ENCODE data around the gene C12orf42.

The C12orf42 gene

DNA sequence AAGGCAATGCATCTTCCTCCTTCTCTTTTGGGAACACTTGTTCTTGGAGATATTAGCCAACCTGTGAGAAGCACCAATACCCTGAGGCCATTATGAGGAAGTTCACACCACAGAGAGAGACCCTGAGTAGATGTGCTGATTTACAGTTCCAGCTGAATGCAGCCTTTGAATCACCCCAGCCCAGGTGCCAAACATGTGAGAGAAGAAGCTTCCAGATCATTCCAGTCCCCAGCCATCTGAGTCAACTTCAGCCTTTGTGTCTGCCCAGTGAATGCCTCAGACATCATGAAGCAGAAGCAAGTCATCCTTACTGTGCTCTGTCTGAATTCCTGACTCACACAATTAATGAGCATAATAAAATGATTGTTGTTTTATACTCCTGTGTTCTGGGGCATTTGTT lies 25.1 kb downstream of the C12orf42 start:
- TF ChIP-seq, protein P1, sequence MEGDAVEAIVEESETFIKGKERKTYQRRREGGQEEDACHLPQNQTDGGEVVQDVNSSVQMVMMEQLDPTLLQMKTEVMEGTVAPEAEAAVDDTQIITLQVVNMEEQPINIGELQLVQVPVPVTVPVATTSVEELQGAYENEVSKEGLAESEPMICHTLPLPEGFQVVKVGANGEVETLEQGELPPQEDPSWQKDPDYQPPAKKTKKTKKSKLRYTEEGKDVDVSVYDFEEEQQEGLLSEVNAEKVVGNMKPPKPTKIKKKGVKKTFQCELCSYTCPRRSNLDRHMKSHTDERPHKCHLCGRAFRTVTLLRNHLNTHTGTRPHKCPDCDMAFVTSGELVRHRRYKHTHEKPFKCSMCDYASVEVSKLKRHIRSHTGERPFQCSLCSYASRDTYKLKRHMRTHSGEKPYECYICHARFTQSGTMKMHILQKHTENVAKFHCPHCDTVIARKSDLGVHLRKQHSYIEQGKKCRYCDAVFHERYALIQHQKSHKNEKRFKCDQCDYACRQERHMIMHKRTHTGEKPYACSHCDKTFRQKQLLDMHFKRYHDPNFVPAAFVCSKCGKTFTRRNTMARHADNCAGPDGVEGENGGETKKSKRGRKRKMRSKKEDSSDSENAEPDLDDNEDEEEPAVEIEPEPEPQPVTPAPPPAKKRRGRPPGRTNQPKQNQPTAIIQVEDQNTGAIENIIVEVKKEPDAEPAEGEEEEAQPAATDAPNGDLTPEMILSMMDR (IDR thresholded peaks at IDR 0.05): no peak
- no peaks in the 10 kb centered on the region for H3K27me3 ChIP-seq
- H3K9me3 ChIP-seq: no peaks in the 10 kb centered on the region
- no peak overlapping the region for H3K27ac ChIP-seq
- no peaks in the 10 kb centered on the region for H3K4me1 ChIP-seq
- H3K36me3 ChIP-seq: no peaks in the 10 kb centered on the region
- no peak overlapping the region for H3K4me3 ChIP-seq
- no peak for DNase-seq
- intact Hi-C loops (cut with DNase I; ENCODE audit: low total_unique reads): no loop called here

DNA sequence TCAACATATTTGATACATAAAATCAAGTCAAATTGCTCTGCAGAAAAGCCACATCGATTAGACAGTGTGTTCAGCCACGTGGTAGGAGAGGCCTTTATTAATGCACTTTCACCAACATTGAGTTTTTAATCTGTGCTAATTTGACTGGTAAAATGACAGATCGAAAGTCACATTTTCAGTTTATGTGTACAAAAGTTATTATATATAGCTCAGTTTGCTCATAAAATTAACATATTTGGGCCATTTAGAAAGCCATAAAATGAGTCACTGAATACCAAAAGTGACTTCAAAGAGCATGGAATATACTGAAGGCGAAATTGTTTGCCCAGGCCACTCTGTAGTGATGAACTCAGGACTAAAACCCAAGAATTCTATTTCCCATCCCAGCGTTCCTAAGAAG lies 26.0 kb downstream of the C12orf42 start:
- Histone ChIP-seq H3K4me1 (no peaks in the 10 kb centered on the region), H3K27me3 (no peaks in the 10 kb centered on the region), H3K9me3 (no peaks in the 10 kb centered on the region), H3K27ac (no peak overlapping the region), H3K4me3 (no peak overlapping the region), H3K36me3 (no peaks in the 10 kb centered on the region)
- TF ChIP-seq, protein P1 (IDR thresholded peaks at IDR 0.05): no peak
- intact Hi-C loops (cut with DNase I; ENCODE audit: low total_unique reads): no loop called here
- DNase-seq: no peak

DNA sequence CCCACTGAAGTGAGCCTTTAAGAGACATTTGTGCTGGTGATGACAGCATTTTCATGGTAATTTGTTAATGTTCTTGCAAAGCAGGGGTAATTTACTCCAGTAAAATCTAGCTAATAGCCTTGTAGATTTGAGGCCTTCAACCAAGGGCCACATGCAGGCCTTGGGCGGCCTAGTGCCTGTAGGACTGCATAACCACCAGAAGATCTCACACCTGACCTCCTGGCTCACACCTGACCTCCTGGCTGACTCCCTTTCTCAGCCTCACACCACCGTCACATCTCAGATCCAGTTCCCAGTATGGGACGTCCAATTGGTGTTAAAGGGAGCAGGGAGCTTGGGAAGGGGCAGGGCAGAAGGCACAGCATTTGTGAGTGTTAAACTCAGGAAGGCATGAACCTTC lies 26.9 kb downstream of the C12orf42 start:
- Histone ChIP-seq H3K27ac (no peak overlapping the region), H3K4me1 (no peaks in the 10 kb centered on the region), H3K27me3 (no peaks in the 10 kb centered on the region), H3K9me3 (no peaks in the 10 kb centered on the region), H3K4me3 (no peak overlapping the region), H3K36me3 (no peaks in the 10 kb centered on the region)
- intact Hi-C loops (cut with DNase I; ENCODE audit: low total_unique reads): no loop called here
- TF ChIP-seq, protein P1 (IDR thresholded peaks at IDR 0.05): no peak
- no peak for DNase-seq

DNA sequence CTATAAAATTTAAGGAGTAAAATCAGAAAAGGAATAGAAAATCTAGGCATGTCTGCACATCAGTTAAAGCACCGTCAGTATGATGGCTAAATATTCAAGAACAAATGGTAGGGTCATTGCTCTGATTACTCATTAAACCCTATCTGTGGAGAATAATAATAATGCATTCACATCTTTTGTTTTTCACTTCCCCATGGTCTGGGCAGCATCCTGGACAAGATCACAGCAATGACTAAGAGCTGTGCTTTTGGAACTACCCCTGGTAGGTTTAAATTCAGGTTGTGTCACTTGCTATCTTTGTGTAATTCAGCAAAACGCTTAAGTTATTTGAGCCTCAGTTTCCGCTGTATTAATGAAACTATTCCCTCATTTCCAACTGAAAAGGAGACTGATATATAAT lies 33.1 kb downstream of the C12orf42 start:
- intact Hi-C loops (cut with DNase I; ENCODE audit: low total_unique reads): no loop called here
- no peaks in the 10 kb centered on the region for H3K36me3 ChIP-seq
- DNase-seq: no peak
- no peaks in the 10 kb centered on the region for H3K9me3 ChIP-seq
- H3K4me1 ChIP-seq: no peaks in the 10 kb centered on the region
- no peak overlapping the region for H3K27ac ChIP-seq
- TF ChIP-seq, protein P1 (IDR thresholded peaks at IDR 0.05): no peak
- no peaks in the 10 kb centered on the region for H3K27me3 ChIP-seq
- H3K4me3 ChIP-seq: no peak overlapping the region

DNA sequence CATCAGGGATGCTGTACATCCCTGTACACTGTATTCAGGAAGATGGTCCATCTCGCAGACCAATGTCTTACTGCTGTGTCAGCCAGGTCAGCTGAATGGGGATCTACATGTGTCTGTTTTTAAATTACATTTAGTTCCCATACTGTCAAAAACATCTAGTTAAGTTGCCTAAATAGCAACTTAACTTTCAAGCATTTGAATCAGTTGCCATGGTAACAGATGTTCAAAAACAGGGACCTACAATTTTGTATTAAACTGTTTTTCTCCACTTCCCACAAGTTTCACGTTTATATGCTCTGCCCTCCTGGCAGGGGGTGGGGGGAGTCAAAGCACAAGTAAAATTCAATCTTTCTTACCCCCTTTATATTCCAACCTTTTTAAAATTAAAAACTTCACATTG lies 38.3 kb downstream of the C12orf42 start:
- H3K4me3 ChIP-seq: no peak overlapping the region
- no peak overlapping the region for H3K27ac ChIP-seq
- no peaks in the 10 kb centered on the region for H3K36me3 ChIP-seq
- DNase-seq: no peak
- TF ChIP-seq, protein P1 (IDR thresholded peaks at IDR 0.05): no peak
- peaks cover 0 to 3% (median 0%) of the 10 kb centered on the region in 3 donors for H3K9me3 ChIP-seq
- H3K27me3 ChIP-seq: no peaks in the 10 kb centered on the region
- H3K4me1 ChIP-seq: no peaks in the 10 kb centered on the region
- intact Hi-C loops (cut with DNase I; ENCODE audit: low total_unique reads): no loop called here

DNA sequence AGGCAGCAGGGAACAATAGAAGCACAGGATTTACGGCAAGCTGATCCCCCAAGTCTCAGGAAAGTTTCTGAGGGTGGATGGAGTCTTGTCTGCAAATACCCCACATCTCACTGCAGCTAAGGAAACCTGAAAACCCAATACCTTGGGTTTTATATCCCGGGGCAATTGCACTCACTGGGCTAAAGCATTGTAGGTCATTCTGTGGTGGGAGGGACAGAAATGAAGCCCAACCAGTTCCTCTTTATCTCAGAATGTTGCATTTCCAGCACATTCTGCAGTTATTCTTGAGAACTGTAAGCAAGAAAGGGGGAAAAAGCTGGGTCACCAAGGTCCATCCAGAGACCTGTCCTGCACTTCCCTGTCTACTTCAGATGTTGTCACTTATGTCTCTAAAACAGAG lies 39.8 kb downstream of the C12orf42 start:
- Histone ChIP-seq H3K9me3 (peaks cover 0 to 4% (median 3%) of the 10 kb centered on the region in 3 donors), H3K36me3 (no peaks in the 10 kb centered on the region), H3K4me1 (no peaks in the 10 kb centered on the region), H3K4me3 (no peak overlapping the region), H3K27ac (no peak overlapping the region), H3K27me3 (no peaks in the 10 kb centered on the region)
- TF ChIP-seq, protein P1 (IDR thresholded peaks at IDR 0.05): no peak
- intact Hi-C loops (cut with DNase I; ENCODE audit: low total_unique reads): no loop called here
- no peak for DNase-seq

All from tibial artery (tissue), 4 donors.